Parathyroid adenoma (tissue), 2 donors: ENCODE results near the gene ALDH4A1.

Experiments used
- H2AFZ ChIP-seq: fragments of 300-600 bp; sonication (generic); one replicate; pipeline ENCODE4 v1.7.0; 2017; ENCODE audit warnings: antibody characterized with exemption, mild to moderate bottlenecking
- H3K27ac ChIP-seq: fragments of 300-600 bp; sonication (generic); one replicate; pipeline ENCODE4 v1.7.0; 2017
- H3K27me3 ChIP-seq: fragments of 300-600 bp; sonication (generic); one replicate; pipeline ENCODE4 v1.7.0; 2017; ENCODE audit warnings: low read length; ENCODE audit not compliant: control insufficient read depth, insufficient read depth
- H3K36me3 ChIP-seq: fragments of 300-600 bp; sonication (generic); one replicate; pipeline ENCODE4 v1.7.0; 2017; ENCODE audit warnings: low read length; ENCODE audit not compliant: control insufficient read depth, insufficient read depth
- H3K4me1 ChIP-seq: fragments of 300-600 bp; sonication (generic); one replicate; pipeline ENCODE4 v1.7.0; 2017; ENCODE audit warnings: control low read depth
- H3K4me2 ChIP-seq: fragments of 300-600 bp; sonication (generic); one replicate; pipeline ENCODE4 v1.7.0; 2017; ENCODE audit warnings: low read length
- H3K4me3 ChIP-seq: fragments of 300-600 bp; sonication (generic); one replicate; pipeline ENCODE4 v1.7.0; 2017; ENCODE audit warnings: low read depth, low read length
- H3K79me2 ChIP-seq: fragments of 300-600 bp; sonication (generic); one replicate; pipeline ENCODE4 v1.7.0; 2017; ENCODE audit warnings: control low read depth
- H3K9ac ChIP-seq: fragments of 300-600 bp; sonication (generic); one replicate; pipeline ENCODE4 v1.7.0; 2017; ENCODE audit warnings: mild to moderate bottlenecking
- H3K9me3 ChIP-seq: fragments of 300-600 bp; sonication (generic); one replicate; pipeline ENCODE4 v1.7.0; 2017; ENCODE audit warnings: low read length; ENCODE audit not compliant: control insufficient read depth
- CTCF ChIP-seq: fragments of 300-600 bp; sonication (generic); IDR thresholded peaks from one replicate; pipeline ENCODE4 v1.7.0; 2017; ENCODE audit warnings: antibody characterized with exemption, mild to moderate bottlenecking
- donor health status: primary hyperparathyroidism.

The ALDH4A1 gene

GRCh38 chr1:18912550-18912949 lies 10.2 kb upstream of the ALDH4A1 start:
- Histone ChIP-seq H3K4me1 (no peaks in the 10 kb centered on the region), H2AFZ (no peak overlapping the region), H3K9me3 (no peaks in the 10 kb centered on the region), H3K27me3 (no peaks in the 10 kb centered on the region), H3K4me3 (no peak overlapping the region), H3K79me2 (no peaks in the 10 kb centered on the region), H3K9ac (no peak overlapping the region), H3K4me2 (no peak overlapping the region), H3K36me3 (no peaks in the 10 kb centered on the region), H3K27ac (no peak overlapping the region)
- TF ChIP-seq CTCF, result no peak

- H2AFZ ChIP-seq, result no peak overlapping the region
- H3K9ac ChIP-seq, result no peak overlapping the region
- no peaks in the 10 kb centered on the region for H3K9me3 ChIP-seq
- no peaks in the 10 kb centered on the region for H3K4me1 ChIP-seq
- H3K27ac ChIP-seq, result no peak overlapping the region
- H3K27me3 ChIP-seq, result no peaks in the 10 kb centered on the region
- TF ChIP-seq CTCF, result no peak
- H3K36me3 ChIP-seq, result no peaks in the 10 kb centered on the region
- H3K79me2 ChIP-seq, result no peaks in the 10 kb centered on the region
- no peak overlapping the region for H3K4me2 ChIP-seq
- H3K4me3 ChIP-seq, result no peak overlapping the region
Measured at GRCh38 chr1:18908911-18909771, 6.8 kb upstream of the ALDH4A1 start.

GRCh38 chr1:18907917-18908845 lies 5.8 kb upstream of the ALDH4A1 start:
- H3K4me1 ChIP-seq, result peaks cover 7% of the 10 kb centered on the region
- no peak for TF ChIP-seq CTCF
- no peak overlapping the region for H3K9ac ChIP-seq
- no peaks in the 10 kb centered on the region for H3K36me3 ChIP-seq
- H3K4me3 ChIP-seq, result no peak overlapping the region
- no peaks in the 10 kb centered on the region for H3K27me3 ChIP-seq
- H3K4me2 ChIP-seq, result no peak overlapping the region
- peak overlapping the region; percentile 29 for H3K27ac ChIP-seq
- H3K79me2 ChIP-seq, result no peaks in the 10 kb centered on the region
- no peaks in the 10 kb centered on the region for H3K9me3 ChIP-seq
- no peak overlapping the region for H2AFZ ChIP-seq

GRCh38 chr1:18907021-18907916 lies 4.9 kb upstream of the ALDH4A1 start:
- Histone ChIP-seq H3K79me2 (no peaks in the 10 kb centered on the region), H3K36me3 (no peaks in the 10 kb centered on the region), H3K9ac (no peak overlapping the region), H3K4me1 (peaks cover 7% of the 10 kb centered on the region), H3K27me3 (no peaks in the 10 kb centered on the region), H2AFZ (no peak overlapping the region), H3K27ac (peak overlapping the region; percentile 29), H3K4me2 (no peak overlapping the region), H3K4me3 (no peak overlapping the region), H3K9me3 (no peaks in the 10 kb centered on the region)
- TF ChIP-seq CTCF, result peak; percentile 80
